Endothelial cell of umbilical vein (primary cell): ENCODE data around the gene ZAR1L.

Source experiments
- EZH2 ChIP-seq: IDR thresholded peaks from 2 replicates; pipeline ENCODE4 v1.6.1; 2012; ENCODE audit warnings: borderline replicate concordance, low read depth, mild to moderate bottlenecking, moderate library complexity, low read length, inconsistent platforms; ENCODE audit not compliant: severe bottlenecking
- POLR2AphosphoS5 ChIP-seq: IDR thresholded peaks from 2 replicates; pipeline ENCODE4 v1.6.1; 2012; ENCODE audit warnings: low read depth, mild to moderate bottlenecking, control low read depth, low read length, moderate library complexity; ENCODE audit not compliant: insufficient read depth

- TF ChIP-seq EZH2, result no peak
- TF ChIP-seq POLR2AphosphoS5, result no peak
Observed at GRCh38 chr13:32254416-32254815, 60.7 kb downstream of the ZAR1L start.
